ENCODE results near the gene KATNAL1.
"Not testable (repeated sequence)": the region's sequence is repeated elsewhere in the genome, so short reads cannot be mapped to it uniquely, and the experiment has no call there.

KATNAL1 gene

GRCh38 chr13:30212256-30212655, 95.1 kb downstream of the KATNAL1 start:
- DNase-seq (ENCODE audit: low spot score) = no peak

DNA sequence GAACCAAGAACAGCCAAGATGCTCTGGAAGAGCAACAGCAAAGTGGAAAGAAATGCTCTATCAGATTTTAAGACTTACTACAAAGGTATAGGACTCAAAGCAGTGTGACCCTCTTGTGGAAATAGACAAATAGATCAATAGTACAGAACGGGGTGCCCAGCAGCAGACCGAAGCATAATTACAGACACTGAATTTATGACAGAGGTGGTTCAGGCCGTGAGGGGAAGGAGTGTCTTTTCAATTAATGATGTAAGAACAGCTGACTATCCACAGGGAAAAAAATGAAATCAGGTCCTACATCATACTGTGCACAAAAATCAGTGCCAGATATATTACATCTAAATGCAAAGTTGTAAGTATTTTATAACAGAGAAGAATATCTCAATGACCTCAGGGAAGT, 95.6 kb downstream of the KATNAL1 start:
- DNase-seq (ENCODE audit: low spot score) = no peak

DNA sequence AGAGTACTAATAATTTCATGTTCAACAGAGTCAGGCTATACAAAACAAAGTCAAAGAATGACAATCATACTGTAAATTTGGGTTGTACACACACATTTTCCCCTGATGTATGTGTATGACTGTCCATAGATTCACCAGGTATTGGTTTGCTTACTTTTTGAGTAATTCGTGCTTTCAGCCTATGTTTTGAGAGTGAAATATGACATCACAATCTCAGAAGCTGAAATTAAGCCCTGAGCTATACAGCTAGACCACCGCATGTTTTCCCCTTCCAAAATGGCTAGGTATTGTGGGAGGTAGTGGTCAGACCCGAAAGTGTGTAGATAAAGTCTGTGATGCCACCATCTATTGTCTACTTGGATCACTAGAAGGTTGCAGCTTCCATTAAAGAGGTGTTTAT, 102.8 kb downstream of the KATNAL1 start:
- no peak for DNase-seq (ENCODE audit: low spot score)

- no peak for DNase-seq (ENCODE audit: low spot score)
Observed at GRCh38 chr13:30196025-30196424, 111.3 kb downstream of the KATNAL1 start.

DNA sequence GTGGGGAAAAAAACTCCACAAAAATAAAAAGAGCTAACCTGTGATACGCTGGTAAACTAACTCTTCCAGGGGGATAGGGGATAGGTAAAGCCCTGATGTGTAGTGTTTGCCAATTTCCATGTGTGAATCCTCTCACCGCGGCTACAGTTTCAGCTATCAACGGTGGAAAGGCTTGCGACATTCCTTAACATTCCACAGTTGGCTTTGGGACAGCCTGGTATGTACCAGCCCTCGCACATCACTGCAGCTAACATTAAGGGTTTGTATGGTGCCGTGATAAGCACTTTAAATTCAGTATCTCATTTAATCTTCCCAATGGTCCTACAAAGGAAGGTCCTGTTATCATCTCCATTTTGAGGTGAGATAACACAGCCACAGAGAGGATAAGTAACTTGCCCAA, 112.4 kb downstream of the KATNAL1 start:
- DNase-seq (ENCODE audit: low spot score) = no peak

DNA sequence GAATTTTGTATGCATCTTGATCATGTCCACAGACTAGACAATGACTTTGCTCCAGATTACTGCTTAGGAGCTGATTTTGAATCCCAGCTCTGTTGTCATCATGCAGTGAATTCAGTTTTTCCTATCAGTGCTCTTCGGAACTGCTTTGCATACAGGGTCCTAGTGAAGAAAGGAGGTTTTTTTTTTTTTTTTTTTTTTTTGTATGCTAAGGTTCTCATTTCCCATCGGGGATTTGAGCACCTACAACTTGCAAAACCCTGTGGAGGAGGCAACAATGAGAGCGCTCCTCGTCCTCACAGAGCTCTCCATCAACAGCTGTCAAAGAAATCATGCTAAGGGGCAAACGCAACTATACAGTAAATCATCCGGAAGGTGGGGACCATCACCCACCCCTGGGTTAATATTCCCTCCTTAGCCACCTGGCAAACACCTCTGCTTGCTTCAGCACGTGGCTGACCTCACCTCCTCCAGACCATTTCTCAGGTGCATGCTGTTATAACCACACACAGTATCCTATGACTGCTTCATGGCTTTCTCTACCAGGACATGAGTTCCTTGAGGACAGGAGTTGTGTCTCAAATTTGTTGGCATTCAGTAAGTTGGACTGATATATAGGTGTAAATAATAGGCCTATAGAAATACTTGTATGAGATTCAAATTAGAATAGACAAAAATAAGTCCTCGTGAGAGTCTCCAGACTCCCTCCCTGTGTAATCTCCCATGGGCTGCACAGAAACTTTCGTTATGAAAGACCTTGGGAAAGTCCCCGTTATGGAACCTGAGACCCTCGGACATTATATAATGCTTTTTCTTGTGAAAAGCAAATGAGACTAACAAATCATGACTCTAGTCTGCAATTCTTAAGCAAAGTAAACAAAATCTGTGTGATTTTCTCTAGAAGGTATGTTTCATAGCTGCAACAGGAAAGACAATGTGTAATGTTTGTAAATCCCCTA, 113.8 kb downstream of the KATNAL1 start:
- DNase-seq (ENCODE audit: low spot score) = no peak

- DNase-seq (ENCODE audit: low spot score) = no peak
Observed at GRCh38 chr13:30192320-30193093, 114.8 kb downstream of the KATNAL1 start.

- no peak for DNase-seq (ENCODE audit: low spot score)
Observed at GRCh38 chr13:30191491-30192100, 115.8 kb downstream of the KATNAL1 start.

- no peak for DNase-seq (ENCODE audit: low spot score)
Observed at GRCh38 chr13:30186634-30187415, 120.5 kb downstream of the KATNAL1 start.

DNA sequence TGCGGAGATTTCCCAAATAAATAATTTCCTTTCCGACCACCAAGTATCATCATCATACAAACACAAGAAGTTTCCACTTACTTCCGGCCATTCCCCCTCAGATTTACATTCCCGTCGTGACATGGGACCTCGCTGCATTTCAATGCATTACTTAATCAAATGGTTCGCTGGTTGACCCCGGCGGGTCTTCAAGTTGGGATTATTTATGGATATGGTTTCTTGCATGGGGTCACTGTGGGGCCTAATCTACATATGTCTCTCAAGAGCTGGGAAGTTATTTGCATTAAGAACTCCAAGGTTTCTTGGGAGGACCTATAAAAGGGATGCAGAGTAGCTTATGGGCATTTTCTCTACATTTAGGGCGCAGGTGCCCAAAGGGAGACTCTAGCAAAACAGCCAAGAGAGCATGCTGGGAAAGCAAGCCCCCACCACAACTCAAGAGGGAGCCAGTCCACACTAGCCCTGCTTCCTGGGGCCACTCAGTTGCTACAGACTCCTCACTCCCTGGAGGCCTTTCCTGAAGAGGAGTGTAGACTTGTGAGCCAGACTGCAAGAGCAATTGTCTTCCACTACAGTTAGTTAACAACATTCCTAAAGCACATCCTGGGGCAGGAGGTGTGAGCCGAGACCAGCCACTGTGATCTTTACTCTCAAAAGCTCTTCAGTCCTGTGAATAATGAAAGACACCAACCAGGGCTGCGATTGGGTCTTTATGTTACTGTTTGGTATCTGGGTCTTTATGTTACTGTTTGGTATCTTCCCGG, 125.3 kb downstream of the KATNAL1 start:
- DNase-seq (ENCODE audit: low spot score) = no peak

- DNase-seq (ENCODE audit: low spot score) = no peak
Observed at GRCh38 chr13:30179597-30180276, 127.6 kb downstream of the KATNAL1 start.

- no peak for DNase-seq (ENCODE audit: low spot score)
Observed at GRCh38 chr13:30178976-30179375, 128.4 kb downstream of the KATNAL1 start.

- DNase-seq (ENCODE audit: low spot score) = no peak
Observed at GRCh38 chr13:30175166-30175565, 132.2 kb downstream of the KATNAL1 start.

- DNase-seq (ENCODE audit: low spot score) = not testable (repeated sequence)
Observed at GRCh38 chr13:30174250-30174649, 133.1 kb downstream of the KATNAL1 start.

DNA sequence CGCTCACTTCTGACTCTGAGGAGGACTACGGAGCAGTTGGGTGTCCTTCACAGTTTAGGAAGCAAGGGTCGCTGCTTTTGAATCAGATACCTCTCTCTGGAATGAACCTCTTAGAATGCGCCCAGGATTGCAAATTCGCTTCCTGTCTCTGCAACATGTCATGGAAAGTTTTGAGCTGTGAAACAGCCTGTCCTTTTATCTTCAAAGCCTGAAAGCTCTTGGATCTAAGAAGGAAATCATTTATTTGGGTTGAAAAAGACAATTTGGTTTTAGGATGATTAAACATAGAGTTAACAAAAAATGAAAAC, 134.1 kb downstream of the KATNAL1 start:
- DNase-seq (ENCODE audit: low spot score) = no peak

DNA sequence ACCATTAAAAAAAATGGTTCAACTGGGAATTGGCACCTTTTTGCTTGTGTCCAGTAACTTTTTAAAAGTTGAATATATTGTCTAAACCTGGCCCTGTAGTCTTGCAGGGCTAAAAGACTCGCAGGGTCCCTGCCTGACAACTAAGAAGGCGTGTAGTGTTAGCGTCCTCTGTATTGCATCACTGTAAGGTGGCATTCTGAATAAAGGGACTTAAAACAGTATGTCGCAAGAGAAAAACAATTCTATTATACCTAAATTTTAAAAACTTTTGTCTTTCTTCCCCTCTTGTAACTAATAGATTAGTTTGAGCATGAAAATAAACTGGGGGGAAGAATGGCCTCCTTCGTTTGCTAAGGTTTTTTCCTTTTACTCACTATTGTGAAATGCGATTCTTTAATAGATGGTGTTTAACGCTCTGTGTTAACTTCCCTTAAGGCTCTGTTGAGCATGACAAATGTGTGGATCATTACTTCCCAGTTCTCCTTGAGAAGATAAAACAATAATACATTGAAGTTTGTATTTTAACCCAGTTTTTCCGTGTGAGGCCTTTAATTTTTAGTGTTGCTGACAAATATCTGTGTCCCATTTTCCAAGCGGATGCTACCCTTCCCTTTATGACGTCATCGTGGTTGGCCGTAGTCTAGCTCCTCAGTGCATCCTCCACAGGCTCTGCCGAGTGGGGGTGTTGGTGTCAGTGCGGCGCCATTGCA, 134.6 kb downstream of the KATNAL1 start:
- DNase-seq (ENCODE audit: low spot score) = no peak

GRCh38 chr13:30170569-30170968, 136.8 kb downstream of the KATNAL1 start:
- DNase-seq (ENCODE audit: low spot score) = no peak

- no peak for DNase-seq (ENCODE audit: low spot score)
Observed at GRCh38 chr13:30169442-30169841, 137.9 kb downstream of the KATNAL1 start.

DNA sequence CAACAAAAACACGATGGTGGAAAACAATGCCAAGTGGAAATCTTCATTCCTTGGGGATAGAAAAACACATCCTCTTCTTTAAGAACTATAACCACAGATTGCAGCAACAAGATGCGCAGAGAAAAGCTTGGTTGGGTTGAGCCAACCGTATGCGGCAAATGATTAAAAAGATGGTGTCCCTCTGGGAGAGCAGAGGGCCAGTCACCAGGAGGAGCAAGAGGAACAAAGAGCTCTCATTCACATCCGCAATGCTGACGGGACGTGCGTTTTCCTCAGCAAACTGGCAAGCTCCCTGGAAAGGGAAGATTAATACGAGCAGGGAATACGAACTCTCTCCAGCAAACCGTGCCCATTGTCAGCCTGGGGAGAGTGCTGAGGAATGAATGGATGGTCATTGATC, 141.6 kb downstream of the KATNAL1 start:
- peak; percentile 86 for DNase-seq (ENCODE audit: low spot score)

DNA sequence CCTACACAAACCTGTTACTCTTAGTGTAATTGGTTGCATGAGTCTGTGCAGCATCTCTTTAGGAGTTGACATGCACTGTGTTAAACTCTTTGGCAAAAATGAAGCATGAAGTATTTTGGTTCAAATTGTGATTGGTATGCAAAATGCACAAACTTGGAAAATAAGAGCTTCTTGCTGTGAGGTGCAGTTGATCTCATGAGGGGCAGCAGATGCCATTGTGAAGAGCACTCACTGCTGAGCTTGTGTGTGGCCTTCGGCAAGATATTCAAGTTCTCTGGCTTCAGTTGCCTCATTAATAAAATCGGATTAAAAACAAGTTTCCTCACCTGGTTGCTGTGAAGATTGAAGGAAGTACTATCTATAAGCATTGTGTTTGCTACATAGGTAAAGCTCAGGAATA, 142.3 kb downstream of the KATNAL1 start:
- DNase-seq (ENCODE audit: low spot score) = no peak
